Testis (tissue), 2 donors: Measurements from ENCODE around the gene CBFA2T3.

Source experiments
- CTCF ChIP-seq, 3 experiments: fragments of 450-650 bp in 2 of 3; fragments of 200-600 bp in 1 of 3; sonication (generic) in 1 of 3; IDR thresholded peaks; one replicate each; pipeline ENCODE4 v1.5.1; 2016 to 2019; ENCODE audit warnings: antibody characterized with exemption in 3 of 3, mild to moderate bottlenecking in 2 of 3, moderate library complexity in 1 of 3
- POLR2A ChIP-seq: fragments of 450-650 bp; IDR thresholded peaks from one replicate; pipeline ENCODE4 v1.6.1; 2017; ENCODE audit warnings: antibody characterized with exemption, mild to moderate bottlenecking, moderate library complexity

GRCh38 chr16:88940862-88941817 lies 35.9 kb downstream of the CBFA2T3 start:
- TF ChIP-seq CTCF (IDR thresholded peaks at IDR 0.05) (no peak), POLR2A (no peak)
